ENCODE data around the gene TCEANC2.

DNA sequence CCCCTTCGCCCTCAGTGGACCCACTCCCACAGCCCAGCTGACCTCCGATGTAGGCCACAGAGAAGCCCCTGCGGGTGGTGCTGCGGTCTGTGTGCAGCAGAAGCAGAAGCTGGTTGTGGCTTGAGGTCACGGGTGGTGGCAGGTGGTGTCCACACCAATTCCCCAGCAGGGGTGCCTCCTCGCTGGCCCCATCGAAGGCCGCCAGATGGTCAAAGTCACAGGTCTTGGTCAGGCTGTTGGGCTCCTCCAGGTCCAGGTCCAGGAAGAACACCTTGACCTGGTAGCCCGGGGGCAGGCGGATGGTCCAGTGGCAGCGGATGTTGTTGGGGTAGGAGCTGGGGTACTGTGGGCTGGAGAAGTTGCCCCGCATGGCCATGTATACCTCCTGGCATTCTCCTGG lies 86.3 kb downstream of the TCEANC2 start:
- TF ChIP-seq CTCF (conservative IDR thresholded peaks at IDR 0.05 in 1 of 2, IDR thresholded peaks at IDR 0.05 in 1 of 2; ENCODE audit: extremely low read depth in 1 of 2, insufficient read depth in 1 of 2, low read depth in 1 of 2, low read length in 2 of 2) (no peak), EZH2 (IDR thresholded peaks at IDR 0.05; ENCODE audit: borderline replicate concordance, low read length) (no peak)
